GM12892 (cell line): ENCODE data around the gene CPXM2.

ENCODE experiments used
- POLR2A ChIP-seq: IDR thresholded peaks from 2 replicates; pipeline ENCODE4 v1.6.1; 2011; ENCODE audit warnings: low read depth, low read length, control low read depth
- TAF1 ChIP-seq: IDR thresholded peaks from 2 replicates; pipeline ENCODE4 v1.6.1; 2011; ENCODE audit warnings: low read depth, mild to moderate bottlenecking, control low read depth, low read length, borderline replicate concordance

- TF ChIP-seq TAF1 (no peak), POLR2A (no peak)
Observed at GRCh38 chr10:123720536-123720935, 171.1 kb downstream of the CPXM2 start.
